Left colon (tissue), 2 donors: ENCODE measurements around the gene DISC1. TPM values are rescaled to one million over a fixed set of nuclear protein-coding genes. Genes with fewer than 3 reads are reported as not detected.
"Not testable (repeated sequence)": the region's sequence is repeated elsewhere in the genome, so short reads cannot be mapped to it uniquely, and the experiment has no call there.

Source experiments
- ATAC-seq: fragments of 200-7000 bp; cut with Tn5 transposase; one replicate; pipeline ENCODE4 v1.9.1; 2020; ENCODE audit warnings: mild to moderate bottlenecking, moderate library complexity
- DNase-seq, 2 donors: peaks; one replicate each; pipeline ENCODE4 v3.0.0-alpha.2; 2020
- intact Hi-C, 2 donors: fragments of 100-400 bp; cut with DNase I in 1 of 2; cut with micrococcal nuclease in 1 of 2; formaldehyde crosslinking; loops; one replicate each; pipeline versions ENCODE4 v1.11.2 to v1.14.0; 2022; cut with DNase I, micrococcal nuclease
- total RNA-seq, 2 donors: library from RNA; stranded (reverse); fragmentation: NEBNext Ultra II Directional; extraction: Animal tissue kit (Norgen Biotek cat#: 25700); gene quantifications; one replicate each; pipeline ENCODE4 v1.2.1, GENCODE V29; 2021
- donor health status: DM: no; HTN: no; CAD: no.
- donor health status: DM: yes; HTN: yes; CAD: no.

DISC1 gene
- total RNA-seq, 2 donors from 2014 or later, result 9.2 to 12.8 TPM

DNA sequence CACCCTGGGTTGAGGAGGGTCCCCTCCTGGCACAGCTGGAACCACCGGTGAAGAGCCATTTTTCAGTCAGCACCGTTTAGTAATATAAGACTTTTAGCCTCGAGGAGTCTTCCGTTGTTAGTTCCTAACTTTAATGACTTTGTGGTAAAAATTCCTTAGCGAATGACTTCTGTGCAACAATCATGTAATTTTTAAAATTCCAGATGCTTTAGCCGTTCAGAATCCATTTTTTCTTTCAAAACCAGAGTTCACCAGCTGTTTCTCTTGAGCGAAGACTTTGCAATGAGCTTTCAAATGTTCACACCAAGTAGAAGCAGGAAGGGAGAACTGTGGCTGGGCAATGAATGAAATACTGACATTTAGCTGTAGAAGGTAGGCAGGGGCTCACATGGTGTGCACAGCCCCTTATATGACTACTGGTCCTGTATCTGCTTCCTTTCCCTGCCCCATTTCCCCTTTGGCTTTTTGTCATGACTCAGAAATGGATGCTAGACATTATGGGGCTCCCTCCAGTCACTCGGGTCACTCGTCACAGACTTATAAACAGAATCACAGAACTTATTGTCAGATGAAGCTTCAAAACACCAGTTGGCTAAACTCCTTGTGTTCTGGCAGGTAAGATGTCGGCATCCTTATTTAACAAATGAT is 4.1 kb downstream of the DISC1 start:
- no peak for ATAC-seq
- no peak for DNase-seq
- intact Hi-C loops, result no loop called here

DNA sequence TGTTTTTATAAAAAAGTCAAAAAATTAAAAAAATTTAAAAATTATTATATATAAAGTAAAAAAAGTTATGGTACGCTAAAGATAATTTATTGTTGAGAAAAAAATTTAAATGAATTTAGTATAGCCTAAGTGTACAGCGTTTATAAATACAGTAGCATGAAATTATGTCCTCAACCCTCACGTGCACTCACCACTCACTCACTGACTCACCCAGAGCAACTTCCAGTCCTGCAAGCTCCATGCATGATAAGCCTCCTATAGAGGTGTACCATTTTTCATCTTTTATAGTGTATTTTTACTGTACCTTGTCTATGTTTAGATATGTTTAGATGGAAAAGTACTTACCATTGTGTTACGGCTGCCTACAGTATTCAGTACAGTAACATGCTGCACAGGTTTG is 5.1 kb downstream of the DISC1 start:
- DNase-seq, result no peak
- ATAC-seq, result no peak
- intact Hi-C loops, result no loop called here

GRCh38 chr1:231632119-231632518 is 5.5 kb downstream of the DISC1 start:
- DNase-seq (no peak), ATAC-seq (peak; percentile 47)
- intact Hi-C loops, result no loop called here

DNA sequence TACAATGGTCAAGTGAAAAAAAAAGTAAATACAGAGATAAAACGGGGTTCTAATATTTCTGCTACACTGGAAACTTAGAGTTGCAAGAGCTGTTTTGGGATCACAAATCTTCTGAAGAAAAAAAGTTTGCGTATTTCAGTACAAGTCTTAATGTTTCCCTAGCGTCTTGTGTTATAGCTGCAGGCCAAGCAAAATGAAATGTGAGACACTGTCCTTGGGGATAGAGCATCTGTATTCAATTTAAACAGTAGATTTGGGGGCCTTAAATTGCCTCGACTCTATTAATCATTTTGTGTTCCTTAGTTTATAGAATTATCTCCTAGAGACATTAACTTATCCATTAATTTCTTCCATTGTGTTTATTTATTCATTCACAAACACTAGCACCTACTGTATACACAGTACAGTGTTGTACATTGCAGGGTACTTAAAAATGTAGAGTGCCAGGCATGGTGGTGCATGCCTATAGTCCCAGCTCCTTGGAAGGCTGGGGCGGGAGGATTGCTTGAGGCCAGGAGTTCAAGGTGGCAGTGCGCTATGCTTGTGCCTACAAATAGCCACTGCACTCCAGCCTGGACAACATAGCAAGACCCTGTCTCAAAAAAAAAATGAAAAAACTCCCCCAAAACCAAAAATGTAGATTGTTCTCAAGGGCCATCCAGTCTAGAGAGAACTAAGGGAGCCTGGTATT is 7.9 kb downstream of the DISC1 start:
- no peak for DNase-seq
- no peak for ATAC-seq
- intact Hi-C loops, result no loop called here

DNA sequence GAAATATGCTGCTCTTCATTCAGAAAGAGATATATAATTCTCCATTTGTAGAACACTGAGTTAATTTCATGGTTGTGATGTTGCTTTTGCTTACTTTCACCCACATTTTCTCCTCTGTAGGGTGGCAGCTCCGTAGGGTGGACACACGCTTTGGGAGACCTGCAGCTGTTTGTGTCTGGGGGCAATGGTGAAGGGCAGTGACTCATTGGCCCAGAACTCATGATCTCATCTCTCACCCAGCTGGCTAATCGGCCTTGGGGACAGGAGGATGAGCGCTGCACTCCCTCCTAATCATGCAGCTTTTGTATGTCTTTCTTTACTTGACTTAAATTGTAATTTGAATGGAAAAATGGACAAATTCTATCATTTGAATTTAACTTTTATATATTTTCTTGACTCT is 9.6 kb downstream of the DISC1 start:
- no peak for ATAC-seq
- DNase-seq, result no peak
- intact Hi-C loops, result no loop called here

DNA sequence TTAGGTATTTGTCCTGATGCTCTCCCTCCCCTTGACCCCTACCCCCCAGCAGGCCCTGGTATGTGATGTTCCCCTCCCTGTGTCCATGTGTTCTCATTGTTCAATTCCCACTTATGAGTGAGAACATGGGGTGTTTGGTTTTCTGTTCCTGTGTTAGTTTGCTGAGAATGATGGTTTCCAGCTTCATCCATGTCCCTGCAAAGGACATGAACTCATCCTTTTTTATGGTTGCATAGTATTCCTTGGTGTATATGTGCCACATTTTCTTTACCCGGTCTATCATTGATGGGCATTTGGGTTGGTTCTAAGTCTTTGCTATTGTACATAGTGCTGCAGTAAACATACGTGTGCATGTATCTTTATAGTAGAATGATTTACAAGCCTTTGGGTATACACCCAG is 10.3 kb downstream of the DISC1 start:
- DNase-seq, intact Hi-C loops, ATAC-seq: not testable (repeated sequence)

DNA sequence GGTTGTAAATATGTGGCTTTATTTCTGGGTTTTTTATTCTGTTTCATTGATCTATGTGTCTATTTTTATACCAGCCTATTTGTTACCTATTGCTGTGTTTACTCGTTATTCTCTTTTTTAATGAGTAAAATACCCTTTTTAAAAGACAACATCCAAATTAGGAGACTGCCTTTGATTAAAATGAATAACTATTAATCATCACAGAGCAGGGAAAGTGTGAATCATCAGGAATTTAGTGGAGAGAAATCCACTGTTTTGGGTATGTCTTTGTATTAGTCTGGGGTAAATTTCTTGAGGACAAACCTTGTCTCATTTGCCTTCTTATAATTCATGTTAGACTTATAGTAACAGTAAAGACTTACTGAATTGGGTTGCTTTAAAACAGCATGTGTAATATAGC is 12.1 kb downstream of the DISC1 start:
- intact Hi-C loops, result no loop called here
- ATAC-seq, result no peak
- DNase-seq, result no peak

GRCh38 chr1:231639819-231640218 is 13.2 kb downstream of the DISC1 start:
- DNase-seq (no peak), ATAC-seq (no peak)
- intact Hi-C loops, result no loop called here

DNA sequence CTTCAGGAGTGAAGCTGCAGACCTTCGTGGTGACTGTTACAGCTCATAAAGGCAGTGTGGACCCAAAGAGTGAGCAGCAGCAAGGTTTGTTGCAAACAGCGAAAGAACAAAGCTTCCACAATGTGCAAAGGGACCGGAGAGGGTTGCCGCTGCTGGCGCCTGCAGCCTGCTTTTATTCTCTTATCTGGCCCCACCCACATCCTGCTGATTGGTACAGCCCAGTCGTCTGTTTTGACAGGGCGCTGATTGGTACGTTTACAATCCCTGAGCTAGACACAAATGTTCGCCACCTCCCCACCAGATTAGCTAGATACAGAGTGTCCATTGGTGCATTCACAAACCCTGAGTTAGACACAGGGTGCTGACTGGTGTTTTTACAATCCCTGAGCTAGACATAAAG is 14.9 kb downstream of the DISC1 start:
- DNase-seq, intact Hi-C loops, ATAC-seq: not testable (repeated sequence)

DNA sequence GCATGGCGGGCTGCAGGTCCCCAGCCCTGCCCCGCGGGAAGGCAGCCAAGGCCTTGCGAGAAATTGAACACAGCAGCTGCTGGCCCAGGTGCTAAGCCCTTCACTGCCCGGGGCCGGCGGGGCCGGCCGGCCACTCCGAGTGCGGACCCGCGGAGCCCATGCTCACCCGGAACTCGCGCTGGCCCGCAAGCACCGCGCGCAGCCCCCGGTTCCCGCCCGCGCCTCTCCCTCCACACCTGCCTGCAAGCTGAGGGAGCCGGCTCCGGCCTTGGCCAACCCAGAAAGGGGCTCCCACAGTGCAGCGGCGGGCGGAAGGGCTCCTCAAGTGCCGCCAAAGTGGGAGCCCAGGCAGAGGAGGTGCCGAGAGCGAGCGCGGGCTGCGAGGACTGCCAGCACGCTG is 15.5 kb downstream of the DISC1 start:
- DNase-seq, ATAC-seq, intact Hi-C loops: not testable (repeated sequence)

DNA sequence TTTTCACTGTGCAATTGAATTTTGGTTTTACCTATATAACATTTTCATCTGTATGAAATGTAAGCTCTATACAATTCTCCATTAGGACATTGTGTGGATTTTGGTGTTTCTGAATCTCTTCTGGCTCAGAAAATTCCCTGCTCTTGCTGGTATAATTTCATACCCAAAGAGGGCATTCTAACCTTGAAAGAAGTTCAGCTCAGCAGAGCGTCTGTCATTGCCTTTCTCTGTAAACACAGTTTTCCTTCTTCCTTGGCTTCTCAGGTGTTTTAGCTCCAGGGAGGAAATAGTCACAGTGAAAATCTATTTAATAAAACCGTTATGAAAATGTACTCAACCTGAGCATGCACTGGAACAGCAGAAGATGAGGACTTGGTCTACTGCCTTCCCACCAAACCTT is 16.0 kb downstream of the DISC1 start:
- DNase-seq (no peak), ATAC-seq (no peak)
- intact Hi-C loops, result no loop called here

DNA sequence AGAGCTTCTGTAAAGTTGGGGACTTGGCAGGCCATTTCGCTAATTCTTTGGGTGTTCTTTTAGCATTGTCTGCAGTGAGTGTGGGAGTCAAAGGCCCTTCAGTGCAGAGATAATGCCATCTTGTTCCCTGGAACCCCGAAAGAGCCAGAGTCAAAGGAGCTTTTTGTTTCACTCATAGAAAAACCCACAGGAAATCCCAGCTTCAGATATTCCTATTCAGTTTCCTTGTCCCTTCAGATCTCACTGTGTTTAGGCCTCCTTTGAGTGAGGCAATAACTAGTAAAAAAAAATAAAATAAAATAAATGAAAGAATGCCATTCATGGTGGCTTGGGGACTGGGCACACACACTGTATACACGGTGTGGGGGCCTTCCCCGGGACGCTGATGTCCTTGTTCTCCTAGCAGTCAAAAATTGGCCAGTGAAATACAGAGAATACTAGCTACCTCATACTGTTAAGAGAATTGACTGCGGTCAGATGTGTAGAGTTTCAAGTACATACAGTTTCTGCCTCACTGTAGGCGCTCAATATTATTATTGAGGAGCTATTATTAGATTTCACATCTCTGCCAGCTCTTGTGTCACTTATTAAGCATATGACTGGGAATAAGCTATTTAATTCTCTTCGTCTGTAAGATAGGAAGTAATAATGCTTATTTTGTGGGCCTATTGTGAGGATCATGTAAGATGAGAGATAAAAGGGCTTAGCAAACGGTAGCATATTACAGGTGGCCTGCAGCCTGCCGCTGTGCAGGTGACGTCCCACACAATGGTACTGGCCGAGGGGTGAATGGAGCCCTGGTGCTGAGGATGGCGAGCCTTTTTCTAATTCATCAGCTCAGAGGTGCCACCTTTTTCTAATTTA is 16.7 kb downstream of the DISC1 start:
- DNase-seq, result no peak
- no peak for ATAC-seq
- intact Hi-C loops, result no loop called here

GRCh38 chr1:231643935-231644237 is 17.3 kb downstream of the DISC1 start:
- intact Hi-C loops, result no loop called here
- DNase-seq (no peak), ATAC-seq (no peak)

- ATAC-seq, intact Hi-C loops, DNase-seq: not testable (repeated sequence)
These were observed 19.0 kb downstream of the DISC1 start for GRCh38 chr1:231645634-231646033.

- DNase-seq, intact Hi-C loops, ATAC-seq: not testable (repeated sequence)
These were observed 19.6 kb downstream of the DISC1 start for GRCh38 chr1:231646165-231646564.

DNA sequence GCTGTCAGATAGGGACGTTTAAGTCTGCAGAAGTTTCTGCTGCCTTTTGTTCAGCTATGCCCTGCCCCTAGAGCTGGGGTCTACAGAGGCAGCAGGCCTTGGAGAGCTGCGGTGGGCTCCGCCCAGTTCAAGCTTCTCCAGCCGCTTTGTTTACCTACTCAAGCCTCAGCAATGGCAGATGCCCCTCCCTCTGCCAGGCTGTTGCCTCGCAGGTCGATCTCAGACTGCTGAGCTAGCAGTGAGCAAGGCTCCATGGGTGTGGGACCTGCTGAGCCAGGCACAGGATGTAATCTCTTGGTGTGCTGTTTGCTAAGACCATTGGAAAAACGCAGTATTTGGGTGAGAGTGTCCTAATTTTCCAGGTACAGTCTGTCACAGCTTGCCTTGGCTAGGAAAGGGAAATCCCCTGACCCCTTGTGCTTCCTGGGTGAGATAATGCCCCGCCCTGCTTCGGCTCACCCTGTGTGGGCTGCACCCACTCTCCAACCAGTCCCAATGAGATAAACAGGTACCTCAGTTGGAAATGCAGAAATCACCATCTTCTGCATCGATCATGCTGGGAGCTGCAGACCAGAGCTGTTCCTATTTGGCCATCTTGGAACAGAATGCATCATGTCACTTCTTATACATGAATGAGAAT is 25.2 kb downstream of the DISC1 start:
- ATAC-seq, intact Hi-C loops: not testable (repeated sequence)
- DNase-seq, result peak; percentile 31 to 49

DNA sequence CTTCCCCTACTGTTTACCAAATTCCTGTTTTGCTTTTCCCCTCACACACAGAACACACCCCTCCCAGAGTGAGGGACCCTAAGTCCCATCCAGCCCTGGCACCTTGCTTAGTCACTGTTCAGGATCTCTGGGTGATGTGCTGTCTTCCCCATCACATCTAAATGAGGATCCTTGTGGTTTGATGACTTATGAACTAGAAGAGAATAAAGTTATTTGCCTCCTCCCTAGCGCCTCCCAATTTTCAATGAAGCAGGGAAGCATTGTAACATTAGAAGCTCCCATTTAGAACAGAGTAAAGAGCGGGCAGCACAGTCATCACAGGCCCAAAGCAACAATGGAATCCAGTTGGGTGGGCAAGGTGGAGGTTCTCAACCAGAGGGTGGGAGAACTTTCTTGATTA is 27.0 kb downstream of the DISC1 start:
- DNase-seq (no peak), ATAC-seq (no peak)
- intact Hi-C loops, result no loop called here

- intact Hi-C loops, result no loop called here
- no peak for ATAC-seq
- DNase-seq, result no peak
These were observed 30.2 kb downstream of the DISC1 start for GRCh38 chr1:231656741-231657140.

DNA sequence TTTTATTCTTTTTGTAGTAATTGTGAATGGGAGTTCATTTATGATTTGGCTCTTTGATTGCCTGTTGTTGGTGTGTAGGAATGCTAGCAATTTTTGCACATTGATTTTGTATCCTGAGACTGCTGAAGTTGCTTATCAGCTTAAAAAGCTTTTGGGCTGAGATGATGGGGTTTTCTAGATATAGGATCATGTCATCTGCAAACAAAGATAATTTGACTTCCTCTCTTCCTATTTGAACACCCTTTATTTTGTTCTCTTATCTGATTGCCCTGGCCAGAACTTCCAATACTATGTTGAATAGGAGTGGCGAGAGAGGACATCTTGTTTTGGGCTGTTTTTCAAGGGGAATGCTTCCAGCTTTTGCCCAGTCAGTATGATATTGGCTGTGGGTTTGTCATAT is 31.6 kb downstream of the DISC1 start:
- DNase-seq, intact Hi-C loops, ATAC-seq: not testable (repeated sequence)
